HG03196 (cell line): ENCODE measurements around the gene FZD1.
"Not testable (repeated sequence)": the region's sequence is repeated elsewhere in the genome, so short reads cannot be mapped to it uniquely, and the experiment has no call there.

Experiments
- ATAC-seq: cut with Tn5 transposase; IDR thresholded peaks from one replicate; pipeline ENCODE4 v1.9.1; 2021; ENCODE audit not compliant: unreplicated experiment

The FZD1 gene

DNA sequence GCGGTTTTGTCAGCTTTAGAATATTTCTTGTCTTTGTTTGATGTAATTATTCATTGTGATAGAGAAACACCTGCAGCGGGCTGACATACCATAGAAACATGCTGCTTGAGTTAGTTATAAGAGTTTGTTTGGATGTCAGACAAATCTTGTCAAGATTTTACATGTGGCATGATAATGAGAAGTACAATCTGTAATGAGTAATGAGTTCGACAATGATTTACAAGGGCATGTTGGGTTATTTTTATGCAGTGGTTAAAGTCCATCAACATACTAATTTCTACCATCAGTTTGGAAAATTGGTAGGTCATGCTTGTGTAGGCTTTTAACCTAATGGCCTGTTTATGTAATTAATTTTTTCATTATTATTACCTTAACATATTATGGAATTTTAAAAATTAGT lies 31.3 kb downstream of the FZD1 start:
- ATAC-seq = no peak

DNA sequence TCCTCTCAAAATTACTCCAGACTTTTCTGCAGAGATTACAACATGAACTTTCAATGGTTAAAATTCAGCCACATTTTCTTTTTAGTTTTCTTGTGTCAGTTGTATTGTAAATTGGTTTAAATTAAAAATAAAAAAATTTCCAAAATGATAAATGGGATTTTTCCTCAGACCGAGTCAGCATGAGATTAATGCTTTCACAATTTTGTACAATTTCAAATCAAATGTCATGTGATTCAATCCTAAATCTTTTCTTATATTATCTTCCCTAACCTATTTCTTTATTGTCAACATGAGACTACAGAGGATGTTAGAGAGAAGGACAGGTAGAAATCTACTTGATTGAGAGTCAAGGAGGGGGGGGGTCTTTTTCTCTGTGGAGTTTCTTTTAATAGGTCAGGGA lies 33.7 kb downstream of the FZD1 start:
- no peak for ATAC-seq

DNA sequence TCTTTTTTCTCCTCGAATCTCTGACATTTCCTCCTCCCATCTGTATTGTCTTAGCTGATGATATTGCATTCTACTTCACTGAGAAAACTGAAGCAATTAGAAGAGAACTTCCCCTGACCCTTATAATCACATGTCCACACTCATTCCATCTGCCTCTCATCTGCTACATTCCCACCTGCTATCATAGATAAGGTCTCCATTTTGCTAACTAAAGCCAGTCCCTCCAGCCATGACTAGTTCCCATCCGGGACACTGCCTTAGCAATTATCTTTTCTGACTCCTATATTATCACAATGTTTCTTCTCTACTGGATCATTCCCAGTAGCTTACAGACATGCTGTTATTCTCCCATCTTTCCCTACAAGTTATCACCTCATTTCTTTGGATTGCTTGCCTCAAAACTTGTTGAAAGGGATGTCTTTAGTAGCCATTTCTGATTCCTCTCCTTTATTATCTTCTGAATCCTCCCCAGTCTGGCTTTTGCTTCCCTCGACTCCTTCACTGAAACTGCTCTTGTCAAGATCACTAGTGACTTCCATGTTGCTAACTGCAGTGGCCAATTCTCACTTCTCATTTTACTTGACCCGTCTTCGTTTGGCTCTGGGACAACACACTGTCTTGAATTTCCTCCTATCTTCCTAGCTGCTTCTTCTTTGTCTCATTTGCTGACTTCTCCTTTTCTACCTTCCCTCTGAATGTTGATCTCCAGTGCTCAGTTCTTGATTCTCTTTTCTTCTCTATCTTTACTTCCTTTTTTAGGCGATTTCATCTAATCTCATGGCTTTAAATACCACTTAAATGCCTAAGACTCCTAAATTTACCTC lies 35.9 kb downstream of the FZD1 start:
- no peak for ATAC-seq

- ATAC-seq = no peak
These were observed 38.6 kb downstream of the FZD1 start for GRCh38 chr7:91302794-91303193.

- no peak for ATAC-seq
These were observed 42.0 kb downstream of the FZD1 start for GRCh38 chr7:91306266-91306665.

- ATAC-seq = no peak
These were observed 43.2 kb downstream of the FZD1 start for GRCh38 chr7:91307467-91307866.

DNA sequence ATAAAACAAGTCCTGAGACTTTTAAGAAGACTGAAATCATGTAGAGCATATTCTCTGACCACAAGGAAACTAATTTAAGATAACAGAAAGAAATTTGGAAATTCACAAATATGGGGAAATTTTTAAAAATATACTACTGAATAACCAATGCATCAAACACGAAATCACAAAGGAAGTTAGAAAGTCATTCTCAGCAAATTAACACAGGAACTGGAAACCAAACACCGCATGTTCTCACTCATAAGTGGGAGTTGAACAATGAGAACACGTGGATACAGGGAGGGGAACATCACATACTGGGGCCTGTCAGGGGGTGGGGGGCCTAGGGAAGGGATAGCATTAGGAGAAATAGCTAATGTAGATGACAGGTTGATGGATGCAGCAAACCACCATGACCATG lies 44.0 kb downstream of the FZD1 start:
- ATAC-seq = not testable (repeated sequence)

- ATAC-seq = no peak
These were observed 46.7 kb downstream of the FZD1 start for GRCh38 chr7:91310830-91311460.

DNA sequence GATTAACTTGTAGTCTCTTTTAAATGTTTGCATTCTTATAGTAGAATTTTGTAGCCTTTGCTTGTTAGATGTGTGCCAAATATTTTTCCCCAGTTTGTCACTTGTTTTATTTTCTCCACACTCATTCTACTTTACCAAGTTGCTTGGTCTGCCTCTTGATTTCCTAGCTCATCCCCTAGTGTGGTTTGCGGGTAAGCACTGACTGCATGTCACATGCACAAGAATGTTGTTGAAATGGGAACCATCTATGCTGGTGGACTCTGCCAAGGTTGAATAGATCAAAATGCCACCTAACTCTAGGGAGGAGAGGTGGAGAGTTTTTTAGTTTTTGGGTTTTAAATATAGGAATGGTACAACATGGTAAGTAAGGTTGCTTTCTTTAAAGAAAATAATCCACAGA lies 47.6 kb downstream of the FZD1 start:
- no peak for ATAC-seq

DNA sequence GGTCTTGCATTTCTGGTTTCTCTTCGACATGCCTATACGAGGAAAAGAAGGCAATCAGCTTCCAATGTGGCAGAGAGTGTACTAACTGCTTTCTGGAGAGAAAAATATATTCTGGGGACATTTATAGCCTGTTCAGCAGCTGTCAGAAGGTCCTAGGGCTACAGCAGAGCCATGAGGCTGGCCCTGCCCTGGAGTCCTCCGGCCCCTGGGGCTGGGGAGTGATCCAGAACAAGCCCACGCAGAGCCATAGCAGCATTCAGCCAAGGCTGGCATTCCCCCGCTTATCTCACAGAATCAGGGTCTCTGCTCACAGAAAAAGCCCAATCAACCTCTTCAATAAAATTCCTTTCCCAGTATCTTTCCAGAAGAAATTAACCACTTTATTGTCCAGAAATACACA lies 48.9 kb downstream of the FZD1 start:
- no peak for ATAC-seq

DNA sequence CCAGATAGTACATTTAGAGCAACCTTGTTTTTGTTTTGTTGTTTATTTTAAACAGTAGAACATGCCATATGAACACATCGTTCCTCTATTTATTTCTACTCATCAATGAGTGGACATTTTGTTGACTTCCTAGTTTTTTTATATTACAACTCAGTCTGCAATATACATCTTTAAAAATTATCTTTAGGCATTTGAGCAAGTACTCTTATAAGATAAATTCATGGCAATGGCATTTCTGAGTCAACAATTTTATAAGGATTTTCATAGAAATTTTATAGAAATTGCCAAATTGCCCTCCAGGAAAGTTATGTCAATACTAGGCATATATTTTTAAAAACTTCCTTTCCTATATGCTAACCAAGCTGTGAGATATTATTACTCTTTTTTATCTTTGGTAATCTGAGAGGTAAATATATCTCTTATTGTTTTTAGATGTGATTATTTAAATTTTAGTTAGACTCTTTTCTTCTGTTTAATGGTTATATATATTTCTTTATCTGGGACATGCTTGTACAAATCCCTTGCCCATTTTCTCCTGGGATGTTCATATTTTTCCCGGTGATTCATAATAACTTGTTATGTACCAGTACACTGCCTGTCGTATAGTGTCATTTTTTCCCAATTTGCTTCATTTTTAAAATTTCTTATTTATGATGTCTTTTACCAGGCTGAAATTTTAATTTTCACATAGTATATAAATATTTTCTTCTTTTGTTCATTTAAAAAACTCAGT lies 50.5 kb downstream of the FZD1 start:
- no peak for ATAC-seq

GRCh38 chr7:91316426-91316825 lies 52.2 kb downstream of the FZD1 start:
- no peak for ATAC-seq

GRCh38 chr7:91319351-91319750 lies 55.1 kb downstream of the FZD1 start:
- ATAC-seq = no peak

GRCh38 chr7:91320366-91321078 lies 56.3 kb downstream of the FZD1 start:
- no peak for ATAC-seq
